Activated CD4-positive, alpha-beta T cell treated with anti-CD3 and anti-CD28 coated beads, Interleukin-2, amount 10 ng/mL, durations not matched to agents 7 days and 5 days (primary cell): Measurements from ENCODE around the gene GDF10. TPM values are rescaled to one million over a fixed set of nuclear protein-coding genes. Genes with fewer than 3 reads are reported as not detected.

Experiments
- CTCF ChIA-PET: fragments of 350-600 bp; sonication (Branson Sonifier 250); formaldehyde crosslinking; loops from one replicate; lab custom pipeline; 2021; ENCODE audit warnings: antibody characterized with exemption; lab: Charles Lee
- POLR2A ChIA-PET: fragments of 350-600 bp; sonication (Branson Sonifier 250); formaldehyde crosslinking; loops from one replicate; lab custom pipeline; 2021; ENCODE audit warnings: antibody characterized with exemption; lab: Charles Lee
- DNase-seq: peaks from one replicate; pipeline ENCODE4 v3.0.0-alpha.2; 2020
- H3K27ac Mint-ChIP-seq: one replicate; pipeline ENCODE4 v1.8.0; 2021; ENCODE audit warnings: mild to moderate bottlenecking, moderate library complexity, mixed read lengths
- H3K27me3 Mint-ChIP-seq: one replicate; pipeline ENCODE4 v1.8.0; 2021; ENCODE audit warnings: mixed read lengths
- H3K36me3 Mint-ChIP-seq: one replicate; pipeline ENCODE4 v1.8.0; 2021; ENCODE audit warnings: low read depth, mixed read lengths
- H3K4me1 Mint-ChIP-seq: one replicate; pipeline ENCODE4 v1.8.0; 2021; ENCODE audit warnings: mixed read lengths
- H3K4me3 Mint-ChIP-seq: one replicate; pipeline ENCODE4 v1.8.0; 2021; ENCODE audit warnings: mild to moderate bottlenecking, moderate library complexity, mixed read lengths
- H3K9me3 Mint-ChIP-seq: one replicate; pipeline ENCODE4 v1.8.0; 2021; ENCODE audit warnings: mixed read lengths
- total RNA-seq, 2 experiments: library from RNA; stranded (reverse); gene quantifications; one replicate each; pipeline ENCODE4 v1.2.3, GENCODE V29; 2021

Gene GDF10
- total RNA-seq, 2 experiments from 2014 or later, result 0.08 TPM; not detected in 1

GRCh38 chr10:47287805-47288204, 12.2 kb upstream of the GDF10 start:
- peaks cover 32% of the 10 kb centered on the region for H3K4me1 Mint-ChIP-seq
- no peaks in the 10 kb centered on the region for H3K9me3 Mint-ChIP-seq
- CTCF ChIA-PET, result interaction anchor here (0.8 kb wide), 1 partner anchor 52 kb away, joined by 3 read pairs; no protein-coding TSS in a partner anchor
- no peaks in the 10 kb centered on the region for H3K36me3 Mint-ChIP-seq
- no peak overlapping the region for H3K27ac Mint-ChIP-seq
- no peak overlapping the region for H3K4me3 Mint-ChIP-seq
- DNase-seq, result no peak
- H3K27me3 Mint-ChIP-seq, result no peaks in the 10 kb centered on the region
- POLR2A ChIA-PET, result no interaction called here

DNA sequence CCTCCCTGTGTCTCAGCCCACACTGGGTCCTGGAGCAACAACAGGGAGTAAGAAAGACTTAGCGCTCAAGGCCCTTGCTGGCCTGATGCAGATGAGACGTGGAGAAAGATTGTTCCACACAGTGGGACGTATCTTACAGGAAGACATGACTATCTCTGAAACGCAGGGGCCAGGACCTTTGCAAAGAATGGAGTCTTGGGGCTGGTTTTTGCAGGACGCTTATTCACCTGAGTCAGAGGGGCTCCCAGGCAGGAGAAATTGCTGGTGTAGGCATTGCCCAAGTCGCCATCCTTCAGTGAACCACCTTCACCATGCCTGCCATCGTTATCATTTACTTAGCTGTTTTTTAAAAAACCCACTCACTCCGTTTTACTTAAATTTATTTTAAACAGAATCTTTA, 11.8 kb upstream of the GDF10 start:
- ChIA-PET POLR2A (no interaction called here), CTCF (interaction anchor here (0.8 to 1.3 kb wide), 2 partner anchors 11 to 53 kb away, joined by 3 read pairs; no protein-coding TSS in a partner anchor)
- H3K4me1 Mint-ChIP-seq, result peaks cover 32% of the 10 kb centered on the region
- no peaks in the 10 kb centered on the region for H3K36me3 Mint-ChIP-seq
- DNase-seq, result no peak
- H3K9me3 Mint-ChIP-seq, result no peaks in the 10 kb centered on the region
- H3K4me3 Mint-ChIP-seq, result no peak overlapping the region
- no peak overlapping the region for H3K27ac Mint-ChIP-seq
- no peaks in the 10 kb centered on the region for H3K27me3 Mint-ChIP-seq

- DNase-seq, result no peak
- ChIA-PET POLR2A (no interaction called here), CTCF (interaction anchor here (0.9 to 1.3 kb wide), 2 partner anchors 12 to 241 kb away, joined by 3 read pairs; no protein-coding TSS in a partner anchor)
- Mint-ChIP-seq H3K4me3 (no peak overlapping the region), H3K9me3 (no peaks in the 10 kb centered on the region), H3K36me3 (no peaks in the 10 kb centered on the region), H3K4me1 (peaks cover 29% of the 10 kb centered on the region), H3K27me3 (no peaks in the 10 kb centered on the region), H3K27ac (no peak overlapping the region)
These were observed 11.0 kb upstream of the GDF10 start for GRCh38 chr10:47288916-47289495.

GRCh38 chr10:47289921-47290320, 10.1 kb upstream of the GDF10 start:
- H3K27ac Mint-ChIP-seq, result no peak overlapping the region
- H3K4me3 Mint-ChIP-seq, result no peak overlapping the region
- no peaks in the 10 kb centered on the region for H3K9me3 Mint-ChIP-seq
- peaks cover 26% of the 10 kb centered on the region for H3K4me1 Mint-ChIP-seq
- H3K27me3 Mint-ChIP-seq, result no peaks in the 10 kb centered on the region
- H3K36me3 Mint-ChIP-seq, result no peaks in the 10 kb centered on the region
- ChIA-PET POLR2A (no interaction called here), CTCF (no interaction called here)
- no peak for DNase-seq

DNA sequence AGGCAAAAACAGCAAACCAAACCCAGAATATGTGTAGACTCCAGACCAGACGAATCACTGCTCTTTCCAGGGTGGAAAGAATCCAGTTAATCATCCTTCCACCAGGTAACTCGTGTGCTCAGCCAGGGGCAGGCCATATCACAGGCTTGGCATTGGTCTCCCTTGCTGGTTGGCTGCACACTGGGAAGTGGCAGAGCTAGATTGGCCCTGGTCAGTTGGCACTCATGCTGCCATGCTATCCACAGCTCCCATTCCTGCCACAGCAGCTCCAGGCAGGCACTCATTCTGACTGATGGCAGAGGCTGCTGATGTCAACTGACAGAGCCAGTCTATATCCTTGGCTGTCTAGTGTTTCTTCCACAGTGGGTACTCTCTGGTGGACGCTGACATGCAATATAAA, 9.7 kb upstream of the GDF10 start:
- Mint-ChIP-seq H3K4me1 (peaks cover 22% of the 10 kb centered on the region), H3K36me3 (no peaks in the 10 kb centered on the region), H3K4me3 (no peak overlapping the region), H3K27ac (no peak overlapping the region), H3K27me3 (no peaks in the 10 kb centered on the region), H3K9me3 (no peaks in the 10 kb centered on the region)
- POLR2A ChIA-PET, result no interaction called here
- DNase-seq, result no peak
- CTCF ChIA-PET, result interaction anchor here (1.1 kb wide), 1 partner anchor 9 kb away, joined by 3 read pairs; no protein-coding TSS in a partner anchor

GRCh38 chr10:47291682-47292081, 8.3 kb upstream of the GDF10 start:
- no peak overlapping the region for H3K4me3 Mint-ChIP-seq
- no peak for DNase-seq
- H3K27ac Mint-ChIP-seq, result no peak overlapping the region
- peaks cover 9% of the 10 kb centered on the region for H3K4me1 Mint-ChIP-seq
- ChIA-PET CTCF (no interaction called here), POLR2A (no interaction called here)
- H3K27me3 Mint-ChIP-seq, result no peaks in the 10 kb centered on the region
- H3K36me3 Mint-ChIP-seq, result no peaks in the 10 kb centered on the region
- H3K9me3 Mint-ChIP-seq, result no peaks in the 10 kb centered on the region

- no peaks in the 10 kb centered on the region for H3K36me3 Mint-ChIP-seq
- H3K9me3 Mint-ChIP-seq, result no peaks in the 10 kb centered on the region
- H3K4me3 Mint-ChIP-seq, result no peak overlapping the region
- H3K27ac Mint-ChIP-seq, result no peak overlapping the region
- ChIA-PET POLR2A (no interaction called here), CTCF (interaction anchor here (1.3 kb wide), 1 partner anchor 18 kb away, joined by 4 read pairs; no protein-coding TSS in a partner anchor)
- DNase-seq, result no peak
- peaks cover 18% of the 10 kb centered on the region for H3K27me3 Mint-ChIP-seq
- no peaks in the 10 kb centered on the region for H3K4me1 Mint-ChIP-seq
These were observed 5.9 kb upstream of the GDF10 start for GRCh38 chr10:47294057-47294456.

DNA sequence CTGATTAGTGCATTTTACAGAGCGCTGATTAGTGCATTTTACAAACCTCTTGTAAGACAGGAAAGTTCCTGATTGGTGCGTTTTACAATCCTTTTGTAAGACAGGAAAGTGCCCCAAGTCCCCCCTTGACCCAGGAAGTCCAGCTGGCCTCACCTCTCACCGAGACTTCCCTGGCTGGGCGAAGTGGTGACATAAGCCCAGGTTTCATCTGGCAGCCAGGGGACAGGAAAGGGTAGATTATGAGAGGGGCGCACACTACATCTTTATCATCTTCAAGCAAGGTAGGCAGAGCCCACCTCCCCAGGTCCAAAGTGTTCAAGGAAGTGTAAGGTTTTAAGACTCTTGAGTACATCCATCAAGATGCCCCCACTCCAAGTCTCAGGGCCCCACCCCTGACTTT, 5.5 kb upstream of the GDF10 start:
- CTCF ChIA-PET, result no interaction called here
- Mint-ChIP-seq H3K9me3 (no peaks in the 10 kb centered on the region), H3K36me3 (no peaks in the 10 kb centered on the region), H3K27me3 (peaks cover 22% of the 10 kb centered on the region), H3K4me1 (no peaks in the 10 kb centered on the region), H3K27ac (no peak overlapping the region), H3K4me3 (no peak overlapping the region)
- POLR2A ChIA-PET, result no interaction called here
- DNase-seq, result no peak

DNA sequence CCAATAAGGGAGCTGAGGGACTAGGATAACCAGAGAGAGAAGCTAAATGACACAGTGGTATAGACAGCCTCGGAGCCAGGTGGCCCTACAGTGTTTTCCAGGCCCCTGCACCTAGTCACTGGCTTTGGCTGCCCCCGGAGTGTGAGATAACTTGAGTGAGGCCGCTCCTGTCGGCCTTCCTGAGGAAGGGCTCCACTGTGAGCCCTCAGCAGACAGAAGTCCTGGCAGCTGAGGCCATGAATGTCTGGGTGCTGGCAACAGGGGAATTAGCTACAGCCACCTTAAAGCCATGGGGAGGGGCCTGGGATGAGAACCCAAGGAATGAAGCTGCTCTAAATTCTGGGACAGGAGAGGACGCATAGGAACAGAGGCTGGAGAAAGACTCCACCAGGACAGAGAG, 4.6 kb upstream of the GDF10 start:
- H3K36me3 Mint-ChIP-seq, result no peaks in the 10 kb centered on the region
- DNase-seq, result no peak
- ChIA-PET CTCF (interaction anchor here (1.0 kb wide), 1 partner anchor 9 kb away, joined by 3 read pairs; no protein-coding TSS in a partner anchor), POLR2A (no interaction called here)
- no peak overlapping the region for H3K4me3 Mint-ChIP-seq
- no peak overlapping the region for H3K27ac Mint-ChIP-seq
- no peaks in the 10 kb centered on the region for H3K9me3 Mint-ChIP-seq
- no peaks in the 10 kb centered on the region for H3K4me1 Mint-ChIP-seq
- H3K27me3 Mint-ChIP-seq, result peaks cover 25% of the 10 kb centered on the region

DNA sequence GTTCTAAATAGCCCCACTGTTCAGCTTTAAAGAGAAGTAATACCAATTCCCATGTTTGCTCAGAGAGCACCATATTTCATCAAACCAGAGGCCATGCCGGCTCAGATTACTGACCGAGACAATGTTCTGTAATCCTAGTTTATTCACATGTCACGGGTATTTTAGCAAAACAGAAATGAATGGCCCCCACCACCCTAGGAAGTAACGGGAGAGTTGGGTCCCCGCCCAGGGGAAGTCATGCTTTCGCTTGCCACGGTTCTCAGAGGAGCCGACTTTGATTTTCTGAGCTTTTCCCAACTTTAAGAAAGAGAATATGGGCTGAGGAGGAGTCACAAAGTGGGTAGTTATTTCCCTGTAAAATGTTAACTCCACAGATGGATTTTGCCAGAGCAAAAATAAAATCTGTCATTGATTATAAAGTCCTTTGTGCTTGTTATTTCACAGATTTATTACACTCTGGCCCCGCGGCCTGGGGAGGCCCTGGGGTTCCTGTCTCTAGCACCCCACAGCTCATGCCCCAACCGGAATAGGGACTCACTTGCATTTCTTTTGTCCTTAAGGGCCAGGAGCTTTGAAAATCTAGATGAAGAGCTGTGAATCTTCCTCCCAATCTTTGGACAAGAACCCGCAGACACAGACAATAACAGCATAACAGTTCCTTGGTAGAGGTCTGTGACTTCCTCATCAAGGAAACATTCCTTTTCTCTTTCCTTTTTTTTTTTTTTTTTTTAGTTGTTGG, 3.7 kb upstream of the GDF10 start:
- peaks cover 34% of the 10 kb centered on the region for H3K27me3 Mint-ChIP-seq
- CTCF ChIA-PET, result interaction anchor here (1.1 to 2.3 kb wide), 2 partner anchors 10 to 271 kb away, joined by 3 to 6 read pairs; no protein-coding TSS in a partner anchor
- H3K36me3 Mint-ChIP-seq, result peaks cover 1% of the 10 kb centered on the region

DNA sequence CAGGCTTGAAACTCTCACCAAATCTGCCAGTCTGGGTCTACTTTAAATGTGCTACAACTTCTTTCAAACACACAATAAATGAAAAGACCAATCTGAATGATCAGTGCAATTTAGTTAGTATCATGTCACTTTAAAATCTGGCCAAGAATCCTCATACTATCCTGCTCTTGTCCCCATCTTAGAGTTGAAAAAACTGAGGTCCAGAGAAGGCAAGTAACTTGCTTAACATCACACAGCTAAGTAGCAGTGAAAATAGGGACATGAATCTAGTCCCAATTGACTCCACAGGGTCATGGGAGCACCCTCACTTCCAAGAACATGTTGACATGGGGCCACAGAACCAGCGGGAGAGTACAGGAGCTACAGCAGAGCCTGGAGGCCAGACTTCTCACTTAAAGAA, 3.1 kb upstream of the GDF10 start:
- Mint-ChIP-seq H3K27ac (no peak overlapping the region), H3K9me3 (no peaks in the 10 kb centered on the region), H3K36me3 (peaks cover 1% of the 10 kb centered on the region), H3K4me3 (no peak overlapping the region), H3K27me3 (peaks cover 40% of the 10 kb centered on the region), H3K4me1 (peaks cover 3% of the 10 kb centered on the region)
- ChIA-PET POLR2A (no interaction called here), CTCF (interaction anchor here (1.1 to 2.3 kb wide), 2 partner anchors 9 to 272 kb away, joined by 3 to 6 read pairs; no protein-coding TSS in a partner anchor)
- no peak for DNase-seq

More for the DNA sequence above, 3.7 kb upstream of the GDF10 start:
- POLR2A ChIA-PET, result no interaction called here
- Mint-ChIP-seq H3K27ac (no peak overlapping the region), H3K9me3 (no peaks in the 10 kb centered on the region), H3K4me3 (no peak overlapping the region), H3K4me1 (peaks cover 3% of the 10 kb centered on the region)
- no peak for DNase-seq

DNA sequence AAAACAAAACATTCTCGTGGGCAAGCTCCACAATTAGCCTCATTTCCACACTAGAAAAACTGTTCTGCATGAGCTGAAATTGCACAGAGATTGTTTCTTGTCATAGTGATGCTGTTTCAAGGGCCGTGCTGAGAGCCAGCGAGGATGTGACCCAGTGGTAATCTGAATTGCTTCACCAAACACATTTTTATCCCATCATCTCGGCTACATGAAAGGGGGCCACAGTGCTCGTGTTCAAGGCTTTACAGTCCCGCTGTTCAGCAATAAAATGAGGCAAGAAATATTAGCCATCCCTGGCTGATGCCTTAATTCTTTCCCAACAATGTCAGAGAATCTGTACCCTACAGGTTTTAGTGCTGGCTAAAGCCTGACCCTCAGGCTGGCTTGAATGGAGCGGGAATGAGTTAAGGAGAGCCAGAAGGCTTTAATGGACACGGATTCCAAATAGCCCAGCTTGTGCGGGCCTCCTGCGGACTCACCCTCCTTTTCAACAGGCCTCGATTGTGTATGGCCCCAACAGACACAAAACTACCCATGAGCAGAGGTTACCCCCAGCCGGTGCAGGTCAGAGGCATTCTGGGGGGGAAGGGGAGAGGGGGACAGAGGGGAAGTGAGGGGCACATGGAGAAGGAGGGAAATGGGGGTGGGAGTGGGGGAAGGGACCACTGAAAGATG, 2.0 kb upstream of the GDF10 start:
- Mint-ChIP-seq H3K36me3 (peaks cover 1% of the 10 kb centered on the region), H3K4me3 (no peak overlapping the region), H3K27me3 (peaks cover 45% of the 10 kb centered on the region), H3K27ac (no peak overlapping the region), H3K9me3 (no peaks in the 10 kb centered on the region), H3K4me1 (peaks cover 3% of the 10 kb centered on the region)
- ChIA-PET CTCF (interaction anchor here (2.3 kb wide), 1 partner anchor 8 kb away, joined by 6 read pairs; no protein-coding TSS in a partner anchor), POLR2A (no interaction called here)
- DNase-seq, result no peak

GRCh38 chr10:47298715-47299114, 1.3 kb upstream of the GDF10 start:
- H3K4me3 Mint-ChIP-seq, result no peak overlapping the region
- H3K4me1 Mint-ChIP-seq, result peaks cover 3% of the 10 kb centered on the region
- H3K27ac Mint-ChIP-seq, result no peak overlapping the region
- H3K36me3 Mint-ChIP-seq, result peaks cover 1% of the 10 kb centered on the region
- H3K27me3 Mint-ChIP-seq, result peaks cover 45% of the 10 kb centered on the region
- CTCF ChIA-PET, result interaction anchor here (1.0 to 2.3 kb wide), 2 partner anchors 7 to 15 kb away, joined by 3 to 6 read pairs; no protein-coding TSS in a partner anchor
- no peaks in the 10 kb centered on the region for H3K9me3 Mint-ChIP-seq
- no peak for DNase-seq
- POLR2A ChIA-PET, result no interaction called here
